GM23338 (cell line): ENCODE measurements around the gene ROS1.

Experiments
- EZH2 ChIP-seq: fragments of 200-600 bp; sonication (generic); IDR thresholded peaks from one replicate; pipeline ENCODE4 v1.8.0; 2017; ENCODE audit warnings: antibody characterized with exemption, mild to moderate bottlenecking, low read depth; ENCODE audit not compliant: unreplicated experiment
- JUNB ChIP-seq: IDR thresholded peaks from one replicate; pipeline ENCODE4 v1.6.1; 2016; ENCODE audit warnings: antibody characterized with exemption; ENCODE audit not compliant: unreplicated experiment
- POLR2AphosphoS5 ChIP-seq: IDR thresholded peaks from 2 replicates; pipeline ENCODE4 v1.6.1; 2016; ENCODE audit warnings: antibody characterized with exemption, low read depth
- TF ChIP-seq, protein P1 (sequence below), 2 experiments: fragments of 200-600 bp in 1 of 2; sonication (generic) in 1 of 2; conservative IDR thresholded peaks; 2 replicates each; pipeline versions ENCODE4 v1.5.1 to v1.6.1; 2016 to 2017; ENCODE audit warnings: antibody characterized with exemption in 2 of 2, low read depth in 2 of 2, mild to moderate bottlenecking in 2 of 2, moderate library complexity in 1 of 2

- TF ChIP-seq, protein P1, sequence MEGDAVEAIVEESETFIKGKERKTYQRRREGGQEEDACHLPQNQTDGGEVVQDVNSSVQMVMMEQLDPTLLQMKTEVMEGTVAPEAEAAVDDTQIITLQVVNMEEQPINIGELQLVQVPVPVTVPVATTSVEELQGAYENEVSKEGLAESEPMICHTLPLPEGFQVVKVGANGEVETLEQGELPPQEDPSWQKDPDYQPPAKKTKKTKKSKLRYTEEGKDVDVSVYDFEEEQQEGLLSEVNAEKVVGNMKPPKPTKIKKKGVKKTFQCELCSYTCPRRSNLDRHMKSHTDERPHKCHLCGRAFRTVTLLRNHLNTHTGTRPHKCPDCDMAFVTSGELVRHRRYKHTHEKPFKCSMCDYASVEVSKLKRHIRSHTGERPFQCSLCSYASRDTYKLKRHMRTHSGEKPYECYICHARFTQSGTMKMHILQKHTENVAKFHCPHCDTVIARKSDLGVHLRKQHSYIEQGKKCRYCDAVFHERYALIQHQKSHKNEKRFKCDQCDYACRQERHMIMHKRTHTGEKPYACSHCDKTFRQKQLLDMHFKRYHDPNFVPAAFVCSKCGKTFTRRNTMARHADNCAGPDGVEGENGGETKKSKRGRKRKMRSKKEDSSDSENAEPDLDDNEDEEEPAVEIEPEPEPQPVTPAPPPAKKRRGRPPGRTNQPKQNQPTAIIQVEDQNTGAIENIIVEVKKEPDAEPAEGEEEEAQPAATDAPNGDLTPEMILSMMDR (conservative IDR thresholded peaks at IDR 0.05; ENCODE audit: low read depth in 2 of 2), result no peak
- TF ChIP-seq POLR2AphosphoS5, result no peak
- TF ChIP-seq JUNB, result no peak
- no peak for TF ChIP-seq EZH2
These were observed 97.7 kb downstream of the ROS1 start for GRCh38 chr6:117328005-117328389.
